GM23338 (cell line): Measurements from ENCODE around the gene C9orf85. TPM values are rescaled to one million over a fixed set of nuclear protein-coding genes. Genes with fewer than 3 reads are reported as not detected.

ENCODE experiments used
- ATAC-seq: fragments of 200-7000 bp; cut with Tn5 transposase; 3 replicates; pipeline ENCODE4 v1.9.1; 2020
- DNase-seq: peaks from one replicate; pipeline ENCODE4 v3.0.0-alpha.2; 2015; ENCODE audit warnings: low spot score
- H2AFZ ChIP-seq: fragments of 200-600 bp; sonication (generic); 2 replicates; pipeline ENCODE4 v1.8.0; 2016; ENCODE audit warnings: antibody characterized with exemption, mild to moderate bottlenecking, moderate library complexity
- H3F3A ChIP-seq: fragments of 200-600 bp; sonication (generic); replicated peaks from 2 replicates; pipeline ENCODE4 v1.8.0; 2017; ENCODE audit warnings: antibody characterized with exemption, mixed run types, low read depth
- H3K27ac ChIP-seq: fragments of 200-600 bp; sonication (generic); 2 replicates; pipeline ENCODE4 v1.6.1; 2016; ENCODE audit warnings: low read depth
- H3K27me3 ChIP-seq: fragments of 200-600 bp; sonication (generic); 2 replicates; pipeline ENCODE4 v1.8.0; 2016; ENCODE audit warnings: mild to moderate bottlenecking, mixed run types, moderate library complexity; ENCODE audit not compliant: insufficient read depth
- H3K36me3 ChIP-seq: fragments of 200-600 bp; sonication (generic); 2 replicates; pipeline ENCODE4 v1.8.0; 2016; ENCODE audit warnings: mild to moderate bottlenecking; ENCODE audit not compliant: insufficient read depth
- H3K4me1 ChIP-seq: fragments of 200-600 bp; sonication (generic); 2 replicates; pipeline ENCODE4 v1.8.0; 2016; ENCODE audit warnings: mild to moderate bottlenecking, moderate library complexity; ENCODE audit not compliant: insufficient read depth
- H3K4me2 ChIP-seq: fragments of 200-600 bp; sonication (generic); 2 replicates; pipeline ENCODE4 v1.7.1; 2017; ENCODE audit warnings: mixed run types
- H3K4me3 ChIP-seq: fragments of 200-600 bp; sonication (generic); 2 replicates; pipeline ENCODE4 v1.6.1; 2016; ENCODE audit warnings: mixed run types
- H3K79me2 ChIP-seq: fragments of 200-600 bp; sonication (generic); replicated peaks from 2 replicates; pipeline ENCODE4 v1.8.0; 2017; ENCODE audit warnings: mild to moderate bottlenecking; ENCODE audit not compliant: insufficient read depth
- H3K9me2 ChIP-seq: fragments of 200-600 bp; sonication (generic); 2 replicates; pipeline ENCODE4 v1.8.0; 2017; ENCODE audit not compliant: insufficient read depth
- H4K20me1 ChIP-seq: fragments of 200-600 bp; sonication (generic); replicated peaks from 2 replicates; pipeline ENCODE4 v1.8.0; 2017; ENCODE audit warnings: mild to moderate bottlenecking; ENCODE audit not compliant: insufficient read depth
- H3K27ac Mint-ChIP-seq: 2 replicates; pipeline ENCODE4 v1.8.0; 2020; ENCODE audit warnings: inconsistent platforms, mild to moderate bottlenecking, moderate library complexity, mixed read lengths
- H3K27me3 Mint-ChIP-seq: 3 replicates; pipeline ENCODE4 v1.8.0; 2022; ENCODE audit warnings: low read depth, mild to moderate bottlenecking, moderate library complexity, mixed read lengths, inconsistent platforms; ENCODE audit not compliant: insufficient read depth, poor library complexity
- H3K36me3 Mint-ChIP-seq: 3 replicates; pipeline ENCODE4 v1.8.0; 2021; ENCODE audit warnings: low read depth, mild to moderate bottlenecking, inconsistent platforms, moderate library complexity, mixed read lengths
- H3K4me1 Mint-ChIP-seq: 3 replicates; pipeline ENCODE4 v1.8.0; 2020; ENCODE audit warnings: mild to moderate bottlenecking, inconsistent platforms, mixed read lengths
- H3K4me3 Mint-ChIP-seq: 3 replicates; pipeline ENCODE4 v1.8.0; 2021; ENCODE audit warnings: moderate library complexity, mild to moderate bottlenecking, inconsistent platforms, mixed read lengths
- H3K9me3 Mint-ChIP-seq: 3 replicates; pipeline ENCODE4 v1.8.0; 2020; ENCODE audit warnings: moderate library complexity, mild to moderate bottlenecking, inconsistent platforms, mixed read lengths
- CREB1 ChIP-seq: fragments of 250-450 bp; sonication (Bioruptor Pico); IDR thresholded peaks from 2 replicates; pipeline ENCODE4 v1.5.0; 2020; ENCODE audit warnings: low read depth, mild to moderate bottlenecking, moderate library complexity
- EZH2phosphoT487 ChIP-seq: fragments of 200-600 bp; sonication (generic); IDR thresholded peaks from one replicate; pipeline ENCODE4 v1.8.1; 2018; ENCODE audit warnings: antibody characterized with exemption; ENCODE audit not compliant: unreplicated experiment
- JUNB ChIP-seq: IDR thresholded peaks from one replicate; pipeline ENCODE4 v1.6.1; 2016; ENCODE audit warnings: antibody characterized with exemption; ENCODE audit not compliant: unreplicated experiment
- NANOG ChIP-seq: IDR thresholded peaks from 2 replicates; pipeline ENCODE4 v1.6.1; 2016; ENCODE audit warnings: antibody characterized with exemption, borderline replicate concordance
- POLR2AphosphoS5 ChIP-seq: IDR thresholded peaks from 2 replicates; pipeline ENCODE4 v1.6.1; 2016; ENCODE audit warnings: antibody characterized with exemption, low read depth
- ZNF114 ChIP-seq: fragments of 250-450 bp; sonication (Bioruptor Pico); IDR thresholded peaks from 2 replicates; pipeline ENCODE4 v1.5.0; 2020; ENCODE audit warnings: mild to moderate bottlenecking, moderate library complexity
- ZNF331 ChIP-seq: fragments of 250-450 bp; sonication (Bioruptor Pico); IDR thresholded peaks from 2 replicates; pipeline ENCODE4 v1.5.0; 2020; ENCODE audit warnings: low read depth, mild to moderate bottlenecking, moderate library complexity
- ZNF462 ChIP-seq: fragments of 250-450 bp; sonication (Bioruptor Pico); IDR thresholded peaks from 2 replicates; pipeline ENCODE4 v1.5.0; 2020; ENCODE audit warnings: mild to moderate bottlenecking, moderate library complexity
- polyA plus RNA-seq: library from polyadenylated mRNA; unstranded; fragments of >200 nt; fragmentation: Nextera tagmentation; extraction: Ambion mirVana; gene quantifications from 2 replicates; pipeline ENCODE4 v1.2.1, GENCODE V29; 2016
- total RNA-seq: library from RNA; depleted of rRNA; stranded (reverse); fragments of >200 nt; shearing (Covaris generic); gene quantifications from 2 replicates; pipeline ENCODE4 v1.2.3, GENCODE V29; 2014
- TF ChIP-seq, protein P1 (sequence below): IDR thresholded peaks from one replicate; pipeline ENCODE4 v1.6.1; 2018; ENCODE audit warnings: antibody characterized with exemption; ENCODE audit not compliant: unreplicated experiment

C9orf85 gene
- total and polyA plus RNA-seq, 2 experiments from 2014 or later: 10.3 to 20.8 TPM

DNA sequence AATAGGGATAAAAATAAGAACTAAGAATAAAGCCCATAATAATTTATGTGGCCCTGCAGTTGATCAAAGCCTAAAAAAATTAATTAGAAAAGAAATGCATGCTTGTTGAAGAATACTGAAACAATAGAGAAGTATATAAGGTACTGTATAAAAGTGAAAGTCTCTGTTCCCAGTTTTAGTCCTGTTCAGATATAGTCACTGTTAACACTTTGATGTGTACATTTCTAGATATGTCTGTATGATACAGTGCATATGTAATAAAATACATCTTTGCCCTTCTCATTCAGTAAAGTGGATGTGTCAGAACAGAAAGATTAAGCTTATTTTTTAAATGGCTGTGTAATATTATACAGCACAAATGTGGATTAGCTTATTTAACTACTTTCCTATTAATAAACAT, 4.1 kb downstream of the C9orf85 start (continued):
- TF ChIP-seq ZNF114 (CRISPR knock-in tag): no peak
- TF ChIP-seq JUNB: no peak
- no peak for TF ChIP-seq CREB1 (CRISPR knock-in tag)
- TF ChIP-seq, protein P1, sequence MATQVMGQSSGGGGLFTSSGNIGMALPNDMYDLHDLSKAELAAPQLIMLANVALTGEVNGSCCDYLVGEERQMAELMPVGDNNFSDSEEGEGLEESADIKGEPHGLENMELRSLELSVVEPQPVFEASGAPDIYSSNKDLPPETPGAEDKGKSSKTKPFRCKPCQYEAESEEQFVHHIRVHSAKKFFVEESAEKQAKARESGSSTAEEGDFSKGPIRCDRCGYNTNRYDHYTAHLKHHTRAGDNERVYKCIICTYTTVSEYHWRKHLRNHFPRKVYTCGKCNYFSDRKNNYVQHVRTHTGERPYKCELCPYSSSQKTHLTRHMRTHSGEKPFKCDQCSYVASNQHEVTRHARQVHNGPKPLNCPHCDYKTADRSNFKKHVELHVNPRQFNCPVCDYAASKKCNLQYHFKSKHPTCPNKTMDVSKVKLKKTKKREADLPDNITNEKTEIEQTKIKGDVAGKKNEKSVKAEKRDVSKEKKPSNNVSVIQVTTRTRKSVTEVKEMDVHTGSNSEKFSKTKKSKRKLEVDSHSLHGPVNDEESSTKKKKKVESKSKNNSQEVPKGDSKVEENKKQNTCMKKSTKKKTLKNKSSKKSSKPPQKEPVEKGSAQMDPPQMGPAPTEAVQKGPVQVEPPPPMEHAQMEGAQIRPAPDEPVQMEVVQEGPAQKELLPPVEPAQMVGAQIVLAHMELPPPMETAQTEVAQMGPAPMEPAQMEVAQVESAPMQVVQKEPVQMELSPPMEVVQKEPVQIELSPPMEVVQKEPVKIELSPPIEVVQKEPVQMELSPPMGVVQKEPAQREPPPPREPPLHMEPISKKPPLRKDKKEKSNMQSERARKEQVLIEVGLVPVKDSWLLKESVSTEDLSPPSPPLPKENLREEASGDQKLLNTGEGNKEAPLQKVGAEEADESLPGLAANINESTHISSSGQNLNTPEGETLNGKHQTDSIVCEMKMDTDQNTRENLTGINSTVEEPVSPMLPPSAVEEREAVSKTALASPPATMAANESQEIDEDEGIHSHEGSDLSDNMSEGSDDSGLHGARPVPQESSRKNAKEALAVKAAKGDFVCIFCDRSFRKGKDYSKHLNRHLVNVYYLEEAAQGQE: no peak
- TF ChIP-seq ZNF331 (CRISPR knock-in tag): no peak
- TF ChIP-seq EZH2phosphoT487: no peak
- no peak for TF ChIP-seq NANOG
- TF ChIP-seq POLR2AphosphoS5: no peak

DNA sequence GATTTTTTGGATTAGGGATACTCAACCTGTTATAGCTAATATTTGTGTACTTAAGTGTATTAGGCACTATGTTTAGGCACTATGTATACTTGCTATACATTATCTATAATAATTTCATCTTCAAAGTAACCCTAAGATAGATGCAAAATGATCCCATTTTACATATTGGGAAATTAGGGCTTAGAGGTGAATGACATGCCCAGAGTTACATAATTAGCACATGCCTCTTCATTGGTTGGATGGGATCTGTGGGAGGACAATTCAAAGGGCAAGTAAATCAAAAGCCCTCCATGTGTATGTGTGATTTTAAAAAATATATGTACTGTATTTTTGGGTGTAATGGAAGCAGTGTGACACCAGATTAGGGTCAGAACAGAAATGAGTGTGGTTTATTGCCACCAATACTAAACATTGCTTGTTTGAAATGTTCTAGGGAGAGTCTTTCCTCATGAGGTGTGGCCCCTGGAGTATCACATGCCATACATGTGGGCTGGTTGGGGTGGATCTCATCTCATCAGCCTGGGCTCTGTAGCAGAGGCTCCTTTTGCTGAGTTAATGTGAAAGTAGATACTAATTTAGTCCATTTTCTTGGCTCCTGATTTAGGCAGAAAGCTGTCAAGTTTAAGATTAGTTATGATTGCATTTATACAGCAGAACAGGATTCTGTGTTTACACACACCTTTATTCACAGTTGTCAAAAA, 5.5 kb downstream of the C9orf85 start:
- H3K27me3 Mint-ChIP-seq: peaks cover 4% of the 10 kb centered on the region
- no peak overlapping the region for H3K27ac Mint-ChIP-seq
- Histone ChIP-seq H3K36me3 (peaks cover 4% of the 10 kb centered on the region; the same call in 1 of the 2 replicates), H3K27me3 (no peaks in the 10 kb centered on the region), H3K4me1 (peaks cover 34% of the 10 kb centered on the region), H3K9me2 (0 out of 2 replicates have a peak, but pooled peaks cover 3% of the 10 kb centered on the region), H2AFZ (no peak overlapping the region), H3K27ac (no peak overlapping the region), H3K4me3 (no peak overlapping the region), H3F3A (peaks cover 3% of the 10 kb centered on the region), H4K20me1 (0 out of 2 replicates have a peak, but pooled peaks cover 3% of the 10 kb centered on the region), H3K79me2 (peaks cover 82% of the 10 kb centered on the region), H3K4me2 (no peak overlapping the region)
- no peak for DNase-seq
- no peak overlapping the region for H3K4me3 Mint-ChIP-seq
- peaks cover 48% of the 10 kb centered on the region for H3K4me1 Mint-ChIP-seq
- H3K36me3 Mint-ChIP-seq: peaks cover 44% of the 10 kb centered on the region
- no peak for ATAC-seq
- peaks cover 29% of the 10 kb centered on the region for H3K9me3 Mint-ChIP-seq
- TF ChIP-seq, protein P1: no peak
- no peak for TF ChIP-seq ZNF462 (CRISPR knock-in tag)
